IPS-20b (cell line): ENCODE data around the gene FRY.

Experiments used
- H3K27ac ChIP-seq: one replicate; pipeline ENCODE4 v1.5.1; 2013; ENCODE audit warnings: low read length
- H3K27me3 ChIP-seq: 2 replicates; pipeline ENCODE4 v1.6.1; 2013; ENCODE audit warnings: mild to moderate bottlenecking, low read length, inconsistent platforms; ENCODE audit not compliant: insufficient read depth
- H3K36me3 ChIP-seq: 2 replicates; pipeline ENCODE4 v1.6.1; 2013; ENCODE audit warnings: low read depth, mild to moderate bottlenecking, inconsistent platforms, low read length, moderate library complexity; ENCODE audit not compliant: insufficient read depth
- H3K4me1 ChIP-seq: 2 replicates; pipeline ENCODE4 v1.6.1; 2013; ENCODE audit warnings: mild to moderate bottlenecking, control low read depth, inconsistent platforms, low read length, moderate library complexity; ENCODE audit not compliant: insufficient read depth
- H3K4me3 ChIP-seq: 2 replicates; pipeline ENCODE4 v1.5.1; 2013; ENCODE audit warnings: mild to moderate bottlenecking, low read length, inconsistent platforms
- H3K9ac ChIP-seq: 2 replicates; pipeline ENCODE4 v1.6.1; 2013; ENCODE audit warnings: low read depth, mild to moderate bottlenecking, inconsistent platforms, low read length, moderate library complexity
- H3K9me3 ChIP-seq: 2 replicates; pipeline ENCODE4 v1.6.1; 2013; ENCODE audit warnings: mild to moderate bottlenecking, low read depth, low read length, inconsistent platforms; ENCODE audit not compliant: insufficient read depth

The FRY gene

GRCh38 chr13:32191452-32191998 lies 160.0 kb downstream of the FRY start:
- H3K9ac ChIP-seq, result no peak overlapping the region
- no peaks in the 10 kb centered on the region for H3K9me3 ChIP-seq
- H3K27ac ChIP-seq, result no peak overlapping the region
- no peaks in the 10 kb centered on the region for H3K27me3 ChIP-seq
- peaks cover 5% of the 10 kb centered on the region; the same call in 1 of the 2 replicates for H3K4me1 ChIP-seq
- no peak overlapping the region for H3K4me3 ChIP-seq
- no peaks in the 10 kb centered on the region for H3K36me3 ChIP-seq

- no peak overlapping the region for H3K4me3 ChIP-seq
- H3K36me3 ChIP-seq, result no peaks in the 10 kb centered on the region
- H3K4me1 ChIP-seq, result peaks cover 5% of the 10 kb centered on the region; the same call in 1 of the 2 replicates
- H3K9me3 ChIP-seq, result no peaks in the 10 kb centered on the region
- H3K27me3 ChIP-seq, result no peaks in the 10 kb centered on the region
- no peak overlapping the region for H3K27ac ChIP-seq
- H3K9ac ChIP-seq, result no peak overlapping the region
Measured at GRCh38 chr13:32195713-32196112, 164.1 kb downstream of the FRY start.

GRCh38 chr13:32199168-32199567 lies 167.6 kb downstream of the FRY start:
- Histone ChIP-seq H3K27me3 (no peaks in the 10 kb centered on the region), H3K9ac (no peak overlapping the region), H3K4me1 (no peaks in the 10 kb centered on the region), H3K27ac (no peak overlapping the region), H3K9me3 (no peaks in the 10 kb centered on the region), H3K36me3 (no peaks in the 10 kb centered on the region), H3K4me3 (no peak overlapping the region)

- Histone ChIP-seq H3K4me1 (no peaks in the 10 kb centered on the region), H3K9me3 (no peaks in the 10 kb centered on the region), H3K27me3 (no peaks in the 10 kb centered on the region), H3K4me3 (no peak overlapping the region), H3K27ac (no peak overlapping the region), H3K9ac (no peak overlapping the region), H3K36me3 (no peaks in the 10 kb centered on the region)
Measured at GRCh38 chr13:32200741-32201140, 169.2 kb downstream of the FRY start.

GRCh38 chr13:32201809-32202208 lies 170.2 kb downstream of the FRY start:
- no peak overlapping the region for H3K4me3 ChIP-seq
- no peaks in the 10 kb centered on the region for H3K36me3 ChIP-seq
- H3K9me3 ChIP-seq, result no peaks in the 10 kb centered on the region
- H3K9ac ChIP-seq, result no peak overlapping the region
- no peak overlapping the region for H3K27ac ChIP-seq
- H3K4me1 ChIP-seq, result peaks cover 2% of the 10 kb centered on the region; the same call in 1 of the 2 replicates
- H3K27me3 ChIP-seq, result no peaks in the 10 kb centered on the region

GRCh38 chr13:32202268-32202667 lies 170.7 kb downstream of the FRY start:
- Histone ChIP-seq H3K9ac (no peak overlapping the region), H3K4me1 (peaks cover 4% of the 10 kb centered on the region; the same call in 1 of the 2 replicates), H3K27me3 (no peaks in the 10 kb centered on the region), H3K4me3 (no peak overlapping the region), H3K9me3 (no peaks in the 10 kb centered on the region), H3K27ac (no peak overlapping the region), H3K36me3 (no peaks in the 10 kb centered on the region)

GRCh38 chr13:32203221-32203620 lies 171.6 kb downstream of the FRY start:
- H3K36me3 ChIP-seq, result no peaks in the 10 kb centered on the region
- H3K27me3 ChIP-seq, result no peaks in the 10 kb centered on the region
- no peak overlapping the region for H3K9ac ChIP-seq
- no peaks in the 10 kb centered on the region for H3K9me3 ChIP-seq
- no peak overlapping the region for H3K4me3 ChIP-seq
- peaks cover 4% of the 10 kb centered on the region; the same call in 1 of the 2 replicates for H3K4me1 ChIP-seq
- H3K27ac ChIP-seq, result no peak overlapping the region

- H3K27me3 ChIP-seq, result no peaks in the 10 kb centered on the region
- peaks cover 4% of the 10 kb centered on the region; the same call in 1 of the 2 replicates for H3K4me1 ChIP-seq
- no peak overlapping the region for H3K9ac ChIP-seq
- H3K27ac ChIP-seq, result no peak overlapping the region
- no peaks in the 10 kb centered on the region for H3K9me3 ChIP-seq
- H3K4me3 ChIP-seq, result no peak overlapping the region
- no peaks in the 10 kb centered on the region for H3K36me3 ChIP-seq
Measured at GRCh38 chr13:32203736-32204135, 172.2 kb downstream of the FRY start.

GRCh38 chr13:32205431-32206096 lies 174.0 kb downstream of the FRY start:
- Histone ChIP-seq H3K4me3 (no peak overlapping the region), H3K27ac (no peak overlapping the region), H3K27me3 (no peaks in the 10 kb centered on the region), H3K9ac (no peak overlapping the region), H3K36me3 (no peaks in the 10 kb centered on the region), H3K9me3 (no peaks in the 10 kb centered on the region), H3K4me1 (peaks cover 4% of the 10 kb centered on the region; the same call in 1 of the 2 replicates)

- Histone ChIP-seq H3K4me1 (peaks cover 4% of the 10 kb centered on the region; the same call in 1 of the 2 replicates), H3K27me3 (no peaks in the 10 kb centered on the region), H3K9me3 (no peaks in the 10 kb centered on the region), H3K4me3 (no peak overlapping the region), H3K36me3 (no peaks in the 10 kb centered on the region), H3K9ac (no peak overlapping the region), H3K27ac (no peak overlapping the region)
Measured at GRCh38 chr13:32206097-32206740, 174.6 kb downstream of the FRY start.

- Histone ChIP-seq H3K9ac (no peak overlapping the region), H3K27me3 (no peaks in the 10 kb centered on the region), H3K9me3 (no peaks in the 10 kb centered on the region), H3K36me3 (no peaks in the 10 kb centered on the region), H3K4me3 (no peak overlapping the region), H3K4me1 (peaks cover 4% of the 10 kb centered on the region; the same call in 1 of the 2 replicates), H3K27ac (no peak overlapping the region)
Measured at GRCh38 chr13:32208860-32209259, 177.3 kb downstream of the FRY start.

- H3K36me3 ChIP-seq, result no peaks in the 10 kb centered on the region
- no peak overlapping the region for H3K4me3 ChIP-seq
- no peak overlapping the region for H3K27ac ChIP-seq
- peaks cover 4% of the 10 kb centered on the region; the same call in 1 of the 2 replicates for H3K4me1 ChIP-seq
- H3K9me3 ChIP-seq, result no peaks in the 10 kb centered on the region
- no peaks in the 10 kb centered on the region for H3K27me3 ChIP-seq
- no peak overlapping the region for H3K9ac ChIP-seq
Measured at GRCh38 chr13:32209652-32210051, 178.1 kb downstream of the FRY start.
